Measurements from ENCODE around the gene PGAM5.
"Not testable (repeated sequence)": the region's sequence is repeated elsewhere in the genome, so short reads cannot be mapped to it uniquely, and the experiment has no call there.

Gene PGAM5

GRCh38 chr12:132747395-132747794, 36.8 kb downstream of the PGAM5 start:
- no peak for TF ChIP-seq EZH2phosphoT487 (IDR thresholded peaks at IDR 0.05; ENCODE audit: borderline replicate concordance, low read length)
- TF ChIP-seq CTCF (IDR thresholded peaks at IDR 0.05; ENCODE audit: low read depth, low read length, poor library complexity, severe bottlenecking), result no peak
- Histone ChIP-seq H3K27ac (ENCODE audit: low read depth, low read length) (no peak overlapping the region), H3K9me2 (replicated peaks; ENCODE audit: control insufficient read depth, low read length) (no peaks in the 10 kb centered on the region), H3K4me2 (ENCODE audit: low read length) (no peak overlapping the region), H3K9me3 (ENCODE audit: control insufficient read depth, insufficient read depth, low read length) (no peaks in the 10 kb centered on the region), H4K20me1 (ENCODE audit: control insufficient read depth, insufficient read depth, low read depth, low read length) (peaks cover 3% of the 10 kb centered on the region; the same call in 1 of the 2 replicates), H3K4me1 (ENCODE audit: control insufficient read depth, low read length) (no peaks in the 10 kb centered on the region), H3K79me2 (ENCODE audit: control insufficient read depth, low read length) (peaks cover 83% of the 10 kb centered on the region), H3K36me3 (ENCODE audit: control insufficient read depth, low read length) (peaks cover 91% of the 10 kb centered on the region), H3K4me3 (ENCODE audit: low read length) (no peak overlapping the region), H3K27me3 (ENCODE audit: control insufficient read depth, low read length) (no peaks in the 10 kb centered on the region), H3F3A (ENCODE audit: control insufficient read depth, insufficient read depth) (no peaks in the 10 kb centered on the region)

GRCh38 chr12:132747896-132748295, 37.3 kb downstream of the PGAM5 start:
- no peaks in the 10 kb centered on the region for H3K4me1 ChIP-seq (ENCODE audit: control insufficient read depth, low read length)
- no peak overlapping the region for H3K4me3 ChIP-seq (ENCODE audit: low read length)
- H3K36me3 ChIP-seq (ENCODE audit: control insufficient read depth, low read length), result peaks cover 91% of the 10 kb centered on the region
- no peak overlapping the region for H3K27ac ChIP-seq (ENCODE audit: low read depth, low read length)
- peaks cover 83% of the 10 kb centered on the region for H3K79me2 ChIP-seq (ENCODE audit: control insufficient read depth, low read length)
- H3K27me3 ChIP-seq (ENCODE audit: control insufficient read depth, low read length), result no peaks in the 10 kb centered on the region
- H3K9me3 ChIP-seq (ENCODE audit: control insufficient read depth, insufficient read depth, low read length), result no peaks in the 10 kb centered on the region
- H3K4me2 ChIP-seq (ENCODE audit: low read length), result no peak overlapping the region
- H3K9me2 ChIP-seq (replicated peaks; ENCODE audit: control insufficient read depth, low read length), result no peaks in the 10 kb centered on the region
- TF ChIP-seq EZH2phosphoT487 (IDR thresholded peaks at IDR 0.05; ENCODE audit: borderline replicate concordance, low read length) (no peak), CTCF (IDR thresholded peaks at IDR 0.05; ENCODE audit: low read depth, low read length, poor library complexity, severe bottlenecking) (no peak)
- no peaks in the 10 kb centered on the region; the same call in 1 of the 2 replicates for H4K20me1 ChIP-seq (ENCODE audit: control insufficient read depth, insufficient read depth, low read depth, low read length)
- no peaks in the 10 kb centered on the region for H3F3A ChIP-seq (ENCODE audit: control insufficient read depth, insufficient read depth)

- Histone ChIP-seq H3K4me2 (ENCODE audit: low read length) (no peak overlapping the region), H3K9me2 (replicated peaks; ENCODE audit: control insufficient read depth, low read length) (no peaks in the 10 kb centered on the region), H3K4me3 (ENCODE audit: low read length) (no peak overlapping the region), H3K9me3 (ENCODE audit: control insufficient read depth, insufficient read depth, low read length) (no peaks in the 10 kb centered on the region), H3F3A (ENCODE audit: control insufficient read depth, insufficient read depth) (no peaks in the 10 kb centered on the region), H3K27me3 (ENCODE audit: control insufficient read depth, low read length) (no peaks in the 10 kb centered on the region), H3K79me2 (ENCODE audit: control insufficient read depth, low read length) (peaks cover 83% of the 10 kb centered on the region), H3K4me1 (ENCODE audit: control insufficient read depth, low read length) (no peaks in the 10 kb centered on the region), H4K20me1 (ENCODE audit: control insufficient read depth, insufficient read depth, low read depth, low read length) (no peaks in the 10 kb centered on the region; the same call in 1 of the 2 replicates), H3K36me3 (ENCODE audit: control insufficient read depth, low read length) (peaks cover 91% of the 10 kb centered on the region), H3K27ac (ENCODE audit: low read depth, low read length) (no peak overlapping the region)
- TF ChIP-seq CTCF (IDR thresholded peaks at IDR 0.05; ENCODE audit: low read depth, low read length, poor library complexity, severe bottlenecking) (no peak), EZH2phosphoT487 (IDR thresholded peaks at IDR 0.05; ENCODE audit: borderline replicate concordance, low read length) (no peak)
Measured at GRCh38 chr12:132748319-132748718, 37.7 kb downstream of the PGAM5 start.

- not testable (repeated sequence) for H3K27ac ChIP-seq (ENCODE audit: low read depth, low read length); H3K9me2 ChIP-seq (replicated peaks; ENCODE audit: control insufficient read depth, low read length); H3K9me3 ChIP-seq (ENCODE audit: control insufficient read depth, insufficient read depth, low read length); H4K20me1 ChIP-seq (ENCODE audit: control insufficient read depth, insufficient read depth, low read depth, low read length); H3F3A ChIP-seq (ENCODE audit: control insufficient read depth, insufficient read depth); H3K4me3 ChIP-seq (ENCODE audit: low read length); H3K4me1 ChIP-seq (ENCODE audit: control insufficient read depth, low read length); H3K4me2 ChIP-seq (ENCODE audit: low read length); H3K27me3 ChIP-seq (ENCODE audit: control insufficient read depth, low read length)
- Histone ChIP-seq H3K79me2 (ENCODE audit: control insufficient read depth, low read length) (peaks cover 90% of the 10 kb centered on the region), H3K36me3 (ENCODE audit: control insufficient read depth, low read length) (peaks cover 86% of the 10 kb centered on the region)
Measured at GRCh38 chr12:132753670-132754069, 43.0 kb downstream of the PGAM5 start.

Data from DOHH2 (cell line).